ENCODE results near the gene CAB39.

CAB39 gene

DNA sequence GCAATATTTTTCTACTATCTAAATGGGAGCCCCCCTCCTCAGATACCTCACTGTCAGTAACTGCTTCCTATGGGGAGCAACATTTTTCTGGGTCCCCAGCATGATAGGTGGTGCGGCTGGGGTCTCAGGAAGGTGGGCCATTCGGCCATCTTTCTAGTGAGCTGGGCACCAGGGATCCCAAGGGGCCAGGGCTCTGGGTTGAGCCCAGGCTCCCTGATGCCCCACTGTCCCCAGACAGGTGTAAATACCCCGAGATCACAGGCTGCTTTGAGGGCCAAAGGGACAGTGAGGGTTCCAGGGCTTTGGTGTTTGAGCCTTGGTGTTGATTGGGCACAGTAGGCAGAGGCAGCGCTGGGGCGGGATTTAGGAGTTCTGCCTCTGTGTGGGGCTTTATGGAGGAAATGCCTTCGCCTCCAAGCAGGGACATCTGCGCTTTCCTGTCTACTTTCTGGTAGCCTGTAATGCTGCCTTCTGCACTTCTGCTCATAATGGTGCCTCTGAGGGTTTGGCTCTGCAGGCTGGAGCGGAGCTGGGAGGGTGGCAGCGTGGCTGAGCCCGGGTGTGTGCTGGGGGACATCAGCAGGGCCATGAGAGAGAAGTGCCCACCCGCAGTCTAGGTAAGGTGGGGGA, 157.4 kb downstream of the CAB39 start:
- TF ChIP-seq, protein P1, sequence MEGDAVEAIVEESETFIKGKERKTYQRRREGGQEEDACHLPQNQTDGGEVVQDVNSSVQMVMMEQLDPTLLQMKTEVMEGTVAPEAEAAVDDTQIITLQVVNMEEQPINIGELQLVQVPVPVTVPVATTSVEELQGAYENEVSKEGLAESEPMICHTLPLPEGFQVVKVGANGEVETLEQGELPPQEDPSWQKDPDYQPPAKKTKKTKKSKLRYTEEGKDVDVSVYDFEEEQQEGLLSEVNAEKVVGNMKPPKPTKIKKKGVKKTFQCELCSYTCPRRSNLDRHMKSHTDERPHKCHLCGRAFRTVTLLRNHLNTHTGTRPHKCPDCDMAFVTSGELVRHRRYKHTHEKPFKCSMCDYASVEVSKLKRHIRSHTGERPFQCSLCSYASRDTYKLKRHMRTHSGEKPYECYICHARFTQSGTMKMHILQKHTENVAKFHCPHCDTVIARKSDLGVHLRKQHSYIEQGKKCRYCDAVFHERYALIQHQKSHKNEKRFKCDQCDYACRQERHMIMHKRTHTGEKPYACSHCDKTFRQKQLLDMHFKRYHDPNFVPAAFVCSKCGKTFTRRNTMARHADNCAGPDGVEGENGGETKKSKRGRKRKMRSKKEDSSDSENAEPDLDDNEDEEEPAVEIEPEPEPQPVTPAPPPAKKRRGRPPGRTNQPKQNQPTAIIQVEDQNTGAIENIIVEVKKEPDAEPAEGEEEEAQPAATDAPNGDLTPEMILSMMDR (IDR thresholded peaks at IDR 0.05; ENCODE audit: extremely low read depth, insufficient read depth, missing control alignments), result no peak
- no peak for DNase-seq (ENCODE audit: low spot score)
- in situ Hi-C loops (cut with MboI; ENCODE audit: low pct_unique_long_range_greater_than_20kb, low sequenced_read_pairs, unreplicated experiment), result no loop called here
